ENCODE data around the gene SLC66A1.

- TF ChIP-seq CTCF (IDR thresholded peaks at IDR 0.05; ENCODE audit: borderline replicate concordance, extremely low read depth, low read length, poor library complexity, severe bottlenecking) = no peak
- no peak for TF ChIP-seq EZH2 (IDR thresholded peaks at IDR 0.05; ENCODE audit: borderline replicate concordance, low read depth, low read length, severe bottlenecking)
Observed at GRCh38 chr1:19367584-19368041, 55.5 kb downstream of the SLC66A1 start.

All from DND-41 (cell line).